GM19395 (cell line): ENCODE results near the gene GALNT2.

Experiments used
- ATAC-seq: cut with Tn5 transposase; IDR thresholded peaks from one replicate; pipeline ENCODE4 v1.9.1; 2021; ENCODE audit warnings: mild to moderate bottlenecking, moderate library complexity; ENCODE audit not compliant: unreplicated experiment

GALNT2 gene

GRCh38 chr1:230156536-230156935, 89.5 kb downstream of the GALNT2 start:
- no peak for ATAC-seq

- no peak for ATAC-seq
Measured at GRCh38 chr1:230157420-230158390, 90.7 kb downstream of the GALNT2 start.

GRCh38 chr1:230158415-230159291, 91.6 kb downstream of the GALNT2 start:
- no peak for ATAC-seq

GRCh38 chr1:230159580-230159979, 92.5 kb downstream of the GALNT2 start:
- no peak for ATAC-seq

GRCh38 chr1:230160957-230161771, 94.1 kb downstream of the GALNT2 start:
- ATAC-seq = no peak

GRCh38 chr1:230163205-230163604, 96.2 kb downstream of the GALNT2 start:
- no peak for ATAC-seq

GRCh38 chr1:230163719-230164118, 96.7 kb downstream of the GALNT2 start:
- no peak for ATAC-seq

GRCh38 chr1:230165536-230165935, 98.5 kb downstream of the GALNT2 start:
- ATAC-seq = no peak

GRCh38 chr1:230166366-230167132, 99.5 kb downstream of the GALNT2 start:
- no peak for ATAC-seq

- ATAC-seq = no peak
Measured at GRCh38 chr1:230167419-230167852, 100.4 kb downstream of the GALNT2 start.

- ATAC-seq = no peak
Measured at GRCh38 chr1:230169454-230170152, 102.6 kb downstream of the GALNT2 start.

GRCh38 chr1:230170153-230170547, 103.1 kb downstream of the GALNT2 start:
- no peak for ATAC-seq

- no peak for ATAC-seq
Measured at GRCh38 chr1:230170622-230171021, 103.6 kb downstream of the GALNT2 start.

- no peak for ATAC-seq
Measured at GRCh38 chr1:230171356-230172015, 104.4 kb downstream of the GALNT2 start.

- ATAC-seq = no peak
Measured at GRCh38 chr1:230172016-230172537, 105.0 kb downstream of the GALNT2 start.

- no peak for ATAC-seq
Measured at GRCh38 chr1:230173187-230173975, 106.3 kb downstream of the GALNT2 start.

GRCh38 chr1:230174041-230174440, 107.0 kb downstream of the GALNT2 start:
- no peak for ATAC-seq
